Measurements from ENCODE around the gene ABCA7.

The ABCA7 gene, protein sequence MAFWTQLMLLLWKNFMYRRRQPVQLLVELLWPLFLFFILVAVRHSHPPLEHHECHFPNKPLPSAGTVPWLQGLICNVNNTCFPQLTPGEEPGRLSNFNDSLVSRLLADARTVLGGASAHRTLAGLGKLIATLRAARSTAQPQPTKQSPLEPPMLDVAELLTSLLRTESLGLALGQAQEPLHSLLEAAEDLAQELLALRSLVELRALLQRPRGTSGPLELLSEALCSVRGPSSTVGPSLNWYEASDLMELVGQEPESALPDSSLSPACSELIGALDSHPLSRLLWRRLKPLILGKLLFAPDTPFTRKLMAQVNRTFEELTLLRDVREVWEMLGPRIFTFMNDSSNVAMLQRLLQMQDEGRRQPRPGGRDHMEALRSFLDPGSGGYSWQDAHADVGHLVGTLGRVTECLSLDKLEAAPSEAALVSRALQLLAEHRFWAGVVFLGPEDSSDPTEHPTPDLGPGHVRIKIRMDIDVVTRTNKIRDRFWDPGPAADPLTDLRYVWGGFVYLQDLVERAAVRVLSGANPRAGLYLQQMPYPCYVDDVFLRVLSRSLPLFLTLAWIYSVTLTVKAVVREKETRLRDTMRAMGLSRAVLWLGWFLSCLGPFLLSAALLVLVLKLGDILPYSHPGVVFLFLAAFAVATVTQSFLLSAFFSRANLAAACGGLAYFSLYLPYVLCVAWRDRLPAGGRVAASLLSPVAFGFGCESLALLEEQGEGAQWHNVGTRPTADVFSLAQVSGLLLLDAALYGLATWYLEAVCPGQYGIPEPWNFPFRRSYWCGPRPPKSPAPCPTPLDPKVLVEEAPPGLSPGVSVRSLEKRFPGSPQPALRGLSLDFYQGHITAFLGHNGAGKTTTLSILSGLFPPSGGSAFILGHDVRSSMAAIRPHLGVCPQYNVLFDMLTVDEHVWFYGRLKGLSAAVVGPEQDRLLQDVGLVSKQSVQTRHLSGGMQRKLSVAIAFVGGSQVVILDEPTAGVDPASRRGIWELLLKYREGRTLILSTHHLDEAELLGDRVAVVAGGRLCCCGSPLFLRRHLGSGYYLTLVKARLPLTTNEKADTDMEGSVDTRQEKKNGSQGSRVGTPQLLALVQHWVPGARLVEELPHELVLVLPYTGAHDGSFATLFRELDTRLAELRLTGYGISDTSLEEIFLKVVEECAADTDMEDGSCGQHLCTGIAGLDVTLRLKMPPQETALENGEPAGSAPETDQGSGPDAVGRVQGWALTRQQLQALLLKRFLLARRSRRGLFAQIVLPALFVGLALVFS (N-terminal part only)

DNA sequence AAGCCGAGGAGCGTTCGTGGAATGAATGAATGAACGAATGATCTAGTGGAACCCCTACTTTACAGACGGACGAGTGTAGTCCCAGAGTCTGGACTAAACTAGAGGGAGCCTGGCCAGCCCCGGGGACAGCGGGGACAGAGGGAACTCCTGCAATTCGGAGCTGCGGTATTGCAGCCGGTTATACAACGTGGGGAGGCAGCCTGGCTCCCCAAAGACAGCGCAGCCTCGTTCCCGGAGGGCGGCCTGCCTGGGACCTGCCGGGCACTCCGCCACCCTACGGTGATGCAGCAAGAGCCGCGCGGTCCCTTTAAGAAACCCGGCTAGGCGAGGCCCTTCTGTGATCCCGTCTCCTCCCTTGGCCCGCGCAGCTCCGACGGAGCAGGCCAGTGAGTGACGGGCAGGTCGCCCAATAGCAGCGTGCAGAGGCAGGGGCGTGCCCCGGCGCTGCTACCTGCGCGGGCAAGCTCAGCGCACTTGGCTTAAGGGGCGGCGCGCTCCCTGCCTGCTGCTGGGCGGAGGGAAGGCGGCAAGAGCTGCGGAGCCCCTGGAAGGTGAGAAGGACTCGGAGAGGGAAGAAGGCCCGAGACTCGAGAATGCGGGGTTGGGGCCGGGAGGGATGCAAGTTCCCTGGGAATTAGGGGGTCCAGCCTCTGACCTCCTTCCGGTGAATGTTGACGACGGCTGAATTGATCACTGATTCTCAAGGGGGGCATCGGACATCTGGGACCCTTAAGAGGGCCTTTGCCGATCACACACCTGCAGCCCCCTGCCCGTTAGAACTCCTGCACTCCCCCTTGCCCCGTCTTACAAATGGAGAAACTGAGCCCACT, at the start of gene ABCA7:
Gene ABCA7 (plus strand): TSS at position 462 of the 830 bp plus-strand sequence. CDS start 1,255 bp downstream, outside the sequence.
- DNase-seq = peak; percentile 99

DNA sequence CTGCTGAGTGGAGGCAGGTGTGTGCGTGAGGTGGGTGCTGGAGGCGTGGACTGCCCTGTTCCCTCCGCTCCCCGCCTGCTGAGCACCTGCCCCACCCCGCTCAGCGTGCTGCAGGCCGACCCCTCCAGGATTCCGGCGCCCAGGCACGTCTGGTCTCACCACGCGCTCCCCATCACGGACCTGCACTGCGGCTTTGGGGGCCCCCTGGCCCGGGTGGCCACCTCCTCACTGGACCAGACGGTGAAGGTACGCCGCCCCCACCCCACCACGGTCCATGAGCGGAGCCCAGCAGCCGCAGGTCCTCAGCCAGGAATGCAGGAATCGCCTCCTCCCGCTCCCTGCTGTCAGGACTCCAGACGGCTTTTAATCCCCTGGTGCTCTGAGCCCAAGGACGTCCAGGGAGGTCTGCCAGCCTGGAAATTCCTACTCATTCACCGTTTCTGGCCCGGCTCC, 49.8 kb upstream of the ABCA7 start:
- DNase-seq = no peak

DNA sequence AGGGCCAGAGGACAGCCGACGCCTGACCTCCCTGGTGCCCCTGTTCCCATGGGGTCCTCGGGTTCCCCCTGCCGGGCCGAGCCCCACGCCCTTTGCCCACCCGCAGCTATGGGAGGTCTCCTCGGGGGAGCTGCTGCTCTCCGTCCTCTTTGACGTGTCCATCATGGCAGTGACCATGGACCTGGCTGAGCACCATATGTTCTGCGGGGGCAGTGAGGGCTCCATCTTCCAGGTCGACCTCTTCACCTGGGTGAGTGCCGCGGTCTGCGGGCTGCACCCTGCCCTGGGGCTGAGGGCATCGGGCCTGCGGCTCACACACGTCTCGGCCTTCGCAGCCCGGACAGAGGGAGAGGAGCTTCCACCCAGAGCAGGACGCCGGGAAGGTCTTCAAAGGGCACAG, 49.2 kb upstream of the ABCA7 start:
- DNase-seq = no peak

DNA sequence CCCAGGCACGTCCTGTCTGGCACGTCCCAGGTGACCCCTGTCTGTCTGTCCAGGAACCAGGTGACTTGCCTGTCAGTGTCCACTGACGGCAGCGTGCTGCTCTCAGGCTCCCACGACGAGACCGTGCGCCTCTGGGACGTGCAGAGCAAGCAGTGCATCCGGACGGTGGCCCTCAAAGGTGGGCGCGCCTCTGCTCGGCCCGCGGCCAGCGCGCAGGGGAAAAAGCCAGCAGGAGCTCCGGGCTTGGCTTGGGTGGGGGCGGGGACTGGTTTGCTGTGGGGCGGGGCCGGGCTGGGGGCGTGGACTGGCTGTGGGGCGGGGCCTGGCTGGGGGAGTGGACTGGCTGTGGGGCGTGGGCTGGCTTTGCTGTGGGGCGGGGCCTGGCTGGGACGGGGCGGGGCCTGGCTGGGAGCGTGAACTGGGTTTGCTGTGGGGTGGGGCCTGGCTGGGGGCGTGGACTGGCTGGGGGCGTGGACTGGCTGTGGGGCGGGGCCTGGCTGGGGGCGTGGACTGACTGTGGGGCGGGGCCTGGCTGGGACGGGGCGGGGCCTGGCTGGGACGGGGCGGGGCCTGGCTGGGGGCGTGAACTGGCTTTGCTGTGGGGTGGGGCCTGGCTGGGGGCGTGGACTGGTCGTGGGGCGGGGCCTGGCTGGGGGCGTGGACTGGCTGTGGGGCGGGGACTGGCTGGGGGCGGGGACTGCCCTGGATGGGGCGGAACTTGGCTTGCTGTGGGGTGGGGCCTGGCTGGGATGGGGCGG, 48.6 kb upstream of the ABCA7 start:
- DNase-seq = peak; percentile 64

DNA sequence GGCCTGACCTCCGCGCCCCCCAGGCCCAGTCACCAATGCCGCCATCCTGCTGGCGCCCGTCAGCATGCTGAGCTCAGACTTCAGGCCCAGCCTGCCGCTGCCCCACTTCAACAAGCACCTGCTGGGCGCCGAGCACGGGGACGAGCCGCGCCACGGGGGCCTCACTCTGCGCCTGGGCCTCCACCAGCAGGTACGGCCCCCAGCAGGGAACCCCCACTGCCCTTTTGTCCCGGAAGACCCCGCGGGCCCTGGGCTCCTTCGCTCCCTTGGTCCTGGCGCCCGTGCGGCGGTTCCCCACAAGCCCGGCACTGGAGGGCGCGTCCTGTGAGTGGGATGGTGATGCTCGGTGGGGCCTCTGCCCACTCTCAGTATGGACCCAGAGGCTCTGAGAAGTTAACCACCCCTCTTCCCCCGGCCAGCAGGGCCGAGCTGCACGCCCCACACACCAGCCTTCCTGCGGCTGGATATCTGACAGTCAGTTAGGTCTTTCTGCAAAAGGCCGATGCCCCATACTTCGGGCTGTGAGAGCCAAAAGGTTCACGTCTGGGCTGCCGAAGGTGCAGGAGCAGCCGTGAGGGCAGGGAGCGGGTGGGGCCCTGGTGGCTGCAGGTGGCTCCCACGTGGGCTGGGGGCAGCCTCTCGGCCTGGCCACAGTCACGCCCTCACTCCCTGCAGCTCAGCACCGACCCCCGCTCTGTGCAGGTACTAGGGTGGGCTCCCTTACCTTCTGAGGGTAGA, 47.8 kb upstream of the ABCA7 start:
- DNase-seq = no peak

DNA sequence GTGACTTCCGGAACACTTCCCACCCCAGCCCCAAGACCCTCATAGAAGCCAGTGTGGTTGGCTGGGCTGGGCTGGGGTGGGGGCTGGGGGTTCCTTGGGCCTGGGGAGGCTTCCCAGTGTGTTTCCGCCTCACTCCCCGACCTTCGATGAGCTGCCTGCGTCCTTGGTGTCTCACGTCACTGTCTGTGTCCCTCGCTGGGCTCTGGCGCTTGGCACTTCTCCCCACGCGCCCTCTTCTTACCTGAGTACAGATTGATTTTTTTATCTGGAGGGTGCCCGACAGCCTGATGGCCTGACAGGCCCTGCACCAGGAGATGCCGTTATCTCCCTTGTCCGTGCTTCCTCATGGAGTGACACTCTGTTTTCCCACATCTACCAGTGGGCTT, 47.2 kb upstream of the ABCA7 start:
- no peak for DNase-seq

DNA sequence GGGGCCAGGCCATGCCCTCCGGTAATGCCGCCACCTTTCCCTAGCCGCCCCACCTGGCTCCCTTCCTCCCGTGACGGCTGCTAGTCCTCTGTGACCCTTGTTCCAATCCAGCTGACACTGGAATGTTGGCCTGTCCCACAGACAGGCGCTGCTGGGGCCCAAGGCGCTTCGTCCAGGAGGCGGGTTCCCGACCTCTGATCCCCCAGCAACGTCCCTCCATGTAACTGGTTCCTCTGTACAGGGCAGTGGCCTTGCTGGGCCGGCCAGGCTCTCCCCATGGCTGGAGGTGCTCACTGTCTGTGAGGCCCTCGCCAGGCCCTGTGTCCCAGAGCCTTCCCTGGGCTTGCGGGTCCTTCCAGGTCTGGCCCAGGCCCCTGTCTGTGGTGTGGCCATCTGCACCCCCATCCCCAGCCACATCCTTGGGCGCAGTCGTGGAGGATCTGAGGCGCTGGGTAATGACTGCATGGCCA, 46.5 kb upstream of the ABCA7 start:
- DNase-seq = no peak

DNA sequence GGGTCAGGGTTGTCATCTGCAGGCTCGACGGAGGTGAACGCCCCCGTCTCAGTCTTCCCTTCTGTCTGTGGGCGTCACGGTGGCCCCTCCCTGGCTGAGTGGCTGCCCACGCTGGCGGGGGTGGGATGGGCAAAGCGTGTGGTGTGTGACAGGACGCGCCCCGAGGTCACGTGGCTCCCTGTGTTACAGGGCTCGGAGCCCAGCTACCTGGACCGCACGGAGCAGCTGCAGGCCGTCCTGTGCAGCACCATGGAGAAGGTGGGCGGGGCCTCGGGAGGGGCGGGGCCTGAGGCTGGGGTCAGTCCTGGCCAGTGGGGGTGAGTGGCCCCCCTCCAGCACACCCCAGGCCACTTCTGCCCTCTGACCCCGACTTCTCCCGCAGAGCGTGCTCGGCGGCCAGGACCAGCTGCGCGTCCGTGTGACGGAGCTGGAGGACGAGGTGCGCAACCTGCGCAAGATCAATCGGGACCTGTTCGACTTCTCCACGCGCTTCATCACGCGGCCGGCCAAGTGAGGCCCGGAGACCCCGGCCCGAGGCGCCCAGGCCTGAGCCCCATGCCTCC, 46.0 kb upstream of the ABCA7 start:
- no peak for DNase-seq

DNA sequence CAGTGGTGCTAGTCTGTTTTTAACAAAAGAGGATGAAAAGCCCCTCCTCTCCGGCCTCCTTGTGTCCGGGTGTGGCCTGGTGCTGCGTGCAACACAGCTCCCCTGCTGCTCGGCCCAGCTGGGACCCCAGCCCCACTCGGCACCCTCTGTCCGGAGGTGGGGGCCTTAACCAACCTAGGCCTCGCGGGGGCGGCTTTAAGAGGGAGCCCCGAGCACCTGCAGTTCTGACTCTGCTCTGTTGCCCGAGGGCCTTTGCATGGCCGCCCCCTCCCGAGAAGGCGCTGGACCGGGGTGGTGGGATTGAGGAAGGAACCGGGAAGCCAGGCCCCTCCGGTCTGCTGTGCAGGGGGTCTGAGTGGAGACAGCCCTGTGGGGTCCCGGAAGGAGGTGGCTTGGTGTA, 45.4 kb upstream of the ABCA7 start:
- DNase-seq = no peak

DNA sequence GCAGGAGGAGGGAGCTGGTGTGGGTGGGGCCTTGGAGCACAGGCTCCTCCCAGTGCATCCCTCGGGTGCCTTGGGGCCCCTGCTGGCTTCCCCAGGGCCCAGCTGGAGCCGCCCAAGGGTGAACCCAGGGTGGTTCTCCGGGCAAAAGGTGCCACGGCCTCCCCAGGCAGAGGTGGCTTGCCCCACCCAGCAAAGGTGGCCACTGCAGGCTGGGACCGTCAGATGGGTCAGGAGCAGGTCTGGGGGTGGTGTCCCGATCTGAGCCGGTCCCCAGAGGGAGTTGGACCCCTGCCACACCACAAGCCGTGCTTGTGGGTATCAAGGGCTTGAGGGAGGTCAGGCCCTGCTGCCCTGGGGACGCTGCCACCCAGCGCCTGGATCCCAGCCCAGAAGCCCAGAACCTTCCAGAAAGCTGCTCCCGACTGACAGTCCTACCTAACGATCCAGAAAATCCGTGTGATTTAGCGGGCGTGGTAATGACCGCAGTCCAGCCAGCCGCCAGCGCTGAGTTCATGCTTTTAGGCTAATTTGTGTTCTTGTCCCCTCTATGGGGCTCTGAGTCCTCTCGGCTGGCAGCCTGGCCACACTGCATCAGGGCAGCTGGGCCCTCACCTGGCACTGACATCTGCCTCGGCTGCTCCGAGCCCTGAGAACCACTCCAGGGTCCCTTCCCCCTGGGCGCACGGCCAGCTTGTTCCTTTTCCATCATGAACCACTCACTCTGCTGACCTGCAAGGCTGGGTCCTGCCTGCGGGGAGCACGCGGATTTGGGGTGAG, 44.7 kb upstream of the ABCA7 start:
- peak; percentile 35 for DNase-seq

DNA sequence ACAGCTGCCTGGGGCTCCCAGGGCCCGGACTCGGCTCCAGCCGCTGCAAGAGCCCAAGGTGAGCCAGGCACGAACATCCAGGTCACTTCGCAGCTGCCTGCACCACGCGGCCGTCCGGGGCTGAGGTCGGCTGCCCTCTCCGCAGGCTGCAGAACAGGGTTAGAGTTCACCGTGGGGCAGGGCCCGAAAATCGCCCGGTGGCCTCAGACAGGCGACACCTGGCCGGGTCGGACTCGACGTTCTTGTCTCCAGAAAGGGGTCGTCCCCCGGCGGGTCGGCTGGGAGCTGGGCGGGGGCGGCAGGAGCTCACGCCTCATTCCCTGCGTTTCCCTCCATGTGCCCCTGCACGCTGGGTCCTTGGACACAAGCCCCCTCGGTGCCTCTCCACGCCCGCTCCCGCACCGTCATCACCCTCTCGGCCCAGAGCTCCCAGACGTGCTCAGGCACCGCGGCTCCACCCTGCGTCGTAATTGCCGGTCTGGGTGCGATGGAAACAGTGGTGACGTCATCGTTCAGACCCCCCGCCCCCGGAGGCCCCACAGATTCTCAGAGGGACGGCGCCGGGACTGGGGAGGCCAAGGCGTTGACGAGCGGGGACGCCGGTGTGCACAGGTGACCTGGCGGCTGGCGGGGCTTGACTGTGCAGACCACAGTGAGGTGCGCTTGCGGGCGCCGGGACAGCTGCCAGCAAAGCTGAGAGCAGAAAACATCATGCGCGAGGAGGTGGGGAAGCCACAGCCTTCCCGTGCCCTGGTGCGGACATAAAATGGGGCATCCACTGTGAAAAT, 43.7 kb upstream of the ABCA7 start:
- DNase-seq = peak; percentile 71

DNA sequence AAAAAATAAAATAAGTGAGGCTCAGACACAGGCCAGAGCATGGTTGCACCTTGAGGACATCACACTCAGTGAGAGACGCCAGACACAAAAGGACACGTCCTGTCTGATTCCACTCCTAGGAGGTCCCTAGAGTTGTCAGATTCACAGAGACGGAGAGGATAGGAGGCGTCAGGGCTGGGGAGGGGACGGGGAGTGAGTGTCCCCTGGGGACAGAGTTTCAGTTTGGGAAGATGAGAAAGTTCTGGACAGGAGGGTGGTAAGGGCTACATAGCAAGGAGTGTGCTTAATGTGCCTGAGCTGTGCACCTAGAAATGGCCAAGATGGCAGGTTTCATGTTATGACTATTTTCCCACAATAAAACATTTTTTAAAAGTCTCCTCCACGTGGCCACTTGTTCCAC, 41.8 kb upstream of the ABCA7 start:
- DNase-seq = peak; percentile 9

DNA sequence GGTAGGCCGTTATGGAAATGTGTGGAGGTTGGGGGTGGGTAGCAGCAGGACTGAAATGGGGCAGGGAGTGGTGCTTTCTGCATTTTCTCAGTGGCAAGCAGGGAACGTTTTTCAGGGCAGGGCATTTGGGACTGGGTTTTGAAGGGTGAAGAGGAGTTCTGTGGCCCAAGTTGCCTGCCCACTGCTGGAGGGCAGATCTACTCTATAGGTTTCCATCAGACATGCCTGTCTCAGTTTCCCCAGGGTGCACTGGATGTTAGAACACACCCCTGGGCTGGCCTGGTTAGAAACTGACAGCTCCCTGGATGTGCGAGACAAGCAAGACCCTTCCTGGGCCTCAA, 40.6 kb upstream of the ABCA7 start:
- DNase-seq = no peak

DNA sequence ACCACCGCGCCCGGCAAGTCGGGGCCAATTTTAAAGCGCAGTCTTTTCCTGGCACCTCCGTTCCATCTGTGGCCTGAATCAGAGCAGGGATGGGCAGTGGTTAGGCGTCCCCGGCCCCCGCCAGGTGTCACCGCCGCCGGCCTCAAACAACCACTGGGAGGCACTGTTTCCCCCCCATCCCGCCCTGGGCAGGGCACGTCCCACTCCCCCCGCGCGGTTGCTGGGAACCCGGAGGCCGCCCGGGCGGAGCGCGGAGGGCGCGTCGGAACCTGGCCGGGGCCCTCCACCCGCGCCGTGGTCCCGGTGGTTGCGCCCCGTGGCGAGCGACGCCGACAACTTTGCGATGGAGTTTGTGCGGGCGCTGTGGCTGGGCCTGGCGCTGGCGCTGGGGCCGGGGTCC, 39.8 kb upstream of the ABCA7 start, which contains the start of gene GRIN3B:
Gene GRIN3B (plus strand): TSS at position 325 of the 400 bp plus-strand sequence. CDS start 19 bp downstream, at position 344.
- peak; percentile 78 for DNase-seq

DNA sequence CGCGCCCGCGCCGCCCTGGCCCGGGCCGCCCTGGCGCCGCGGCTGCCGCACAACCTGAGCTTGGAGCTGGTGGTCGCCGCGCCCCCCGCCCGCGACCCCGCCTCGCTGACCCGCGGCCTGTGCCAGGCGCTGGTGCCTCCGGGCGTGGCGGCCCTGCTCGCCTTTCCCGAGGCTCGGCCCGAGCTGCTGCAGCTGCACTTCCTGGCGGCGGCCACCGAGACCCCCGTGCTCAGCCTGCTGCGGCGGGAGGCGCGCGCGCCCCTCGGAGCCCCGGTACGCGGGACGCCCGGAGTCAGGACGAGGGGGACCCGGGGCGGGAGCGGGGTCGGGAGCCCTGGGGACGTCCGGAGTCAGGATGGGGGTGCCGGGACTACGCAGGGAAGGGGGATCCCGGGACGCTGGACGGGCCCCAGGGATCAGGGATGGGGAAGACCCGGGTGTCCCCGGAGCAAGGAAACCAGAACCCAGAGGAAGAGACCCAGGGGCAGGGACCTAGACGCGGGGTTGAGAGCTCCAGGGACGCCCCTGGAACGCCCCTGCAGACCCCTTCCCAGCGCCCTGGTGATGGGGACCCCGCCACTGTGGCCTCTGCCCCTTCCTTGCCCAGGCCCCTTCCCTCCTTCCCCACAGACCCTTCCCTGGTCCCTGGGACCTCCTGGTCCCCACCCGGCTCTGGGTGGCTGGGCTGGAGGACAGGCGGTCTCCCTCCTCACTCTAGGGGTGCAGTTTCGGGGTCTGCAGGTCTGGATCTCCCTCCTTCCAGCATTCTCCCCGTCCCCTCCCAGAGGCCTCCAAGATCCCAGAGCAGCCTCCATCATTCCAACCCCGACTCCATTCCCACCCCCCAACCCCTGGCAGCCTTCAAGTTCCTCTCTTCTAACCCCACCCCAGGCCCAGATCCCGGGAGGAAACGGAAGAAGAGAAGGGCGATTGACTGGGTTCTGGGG, 39.0 kb upstream of the ABCA7 start:
- DNase-seq = no peak

DNA sequence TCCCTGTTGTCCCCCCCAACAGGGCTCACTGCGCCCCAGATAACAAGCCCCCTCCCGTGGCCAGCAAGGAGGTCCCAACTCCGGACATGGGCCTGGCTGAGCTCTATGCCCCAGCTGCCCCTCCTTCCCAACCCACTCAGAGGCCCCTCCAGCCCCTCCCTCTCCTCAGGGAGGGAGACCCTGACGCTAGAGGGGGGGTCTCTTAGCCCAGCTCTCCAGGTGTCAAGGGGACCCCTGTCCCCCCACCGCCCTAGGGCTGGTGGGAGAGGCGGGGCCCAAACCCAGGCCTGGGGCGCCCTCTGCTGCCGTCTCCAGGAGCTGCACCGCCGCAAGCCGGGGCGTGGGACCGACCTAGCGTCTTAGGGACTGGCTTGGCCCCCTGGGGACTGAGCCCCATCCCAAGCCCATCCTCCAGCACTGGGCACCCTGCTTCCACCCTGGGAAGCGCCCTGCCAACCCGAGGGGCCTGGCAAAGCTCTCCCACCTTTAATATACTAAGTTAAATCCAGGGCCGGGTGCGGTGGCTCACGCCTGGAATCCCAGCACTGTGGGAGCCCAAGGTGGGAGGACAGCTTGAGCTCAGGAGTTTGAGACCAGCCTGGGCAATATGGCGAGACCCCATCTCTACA, 38.3 kb upstream of the ABCA7 start:
- DNase-seq = peak; percentile 72

DNA sequence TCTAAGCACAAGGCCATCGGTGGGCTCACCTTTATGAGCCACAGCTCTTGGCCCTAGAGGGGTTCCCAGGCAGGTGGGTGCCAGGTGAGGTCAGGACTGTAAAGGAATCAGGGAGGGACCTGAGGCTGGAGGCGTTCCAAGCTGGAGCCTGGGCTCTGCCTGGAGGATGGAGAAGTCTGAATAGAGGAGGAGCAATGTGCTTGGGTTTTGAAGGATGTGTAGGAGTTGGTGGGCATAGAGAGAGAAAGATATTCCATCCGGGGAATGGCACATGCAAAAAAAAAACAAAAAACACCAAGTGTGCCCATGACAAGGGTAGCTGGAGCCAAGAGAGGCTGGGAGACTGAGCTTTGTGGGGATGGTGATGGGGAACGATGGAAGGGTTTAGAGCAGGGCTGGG, 37.3 kb upstream of the ABCA7 start:
- DNase-seq = no peak

Measured in hematopoietic multipotent progenitor cell treated with erythropoietin and hydrocortisone succinate and interleukin-3 and kit ligand, for 4 days (in vitro differentiated cells).